Activated CD4-positive, alpha-beta T cell treated with anti-CD3 and anti-CD28 coated beads for 36 hours (primary cell): ENCODE results near the gene IGFL3. TPM values are rescaled to one million over a fixed set of nuclear protein-coding genes. Genes with fewer than 3 reads are reported as not detected.
"Not testable (repeated sequence)": the region's sequence is repeated elsewhere in the genome, so short reads cannot be mapped to it uniquely, and the experiment has no call there.

Experiments
- ATAC-seq: fragments of 200-7000 bp; cut with Tn5 transposase; one replicate; pipeline ENCODE4 v1.10.0; 2021; ENCODE audit warnings: mild to moderate bottlenecking, moderate library complexity
- CTCF ChIA-PET: fragments of 350-600 bp; sonication (Branson Sonifier 250); formaldehyde crosslinking; loops from one replicate; lab custom pipeline; 2021; ENCODE audit warnings: antibody characterized with exemption; lab: Charles Lee
- POLR2A ChIA-PET: fragments of 350-600 bp; sonication (Branson Sonifier 250); formaldehyde crosslinking; loops from one replicate; lab custom pipeline; 2021; ENCODE audit warnings: antibody characterized with exemption, inconsistent platforms; lab: Charles Lee
- DNase-seq: peaks from one replicate; pipeline ENCODE4 v3.0.0-alpha.2; 2020
- H3K27ac Mint-ChIP-seq: one replicate; pipeline ENCODE4 v1.8.0; 2021; ENCODE audit warnings: mixed read lengths
- H3K27me3 Mint-ChIP-seq: one replicate; pipeline ENCODE4 v1.8.0; 2021; ENCODE audit warnings: mixed read lengths
- H3K36me3 Mint-ChIP-seq: one replicate; pipeline ENCODE4 v1.8.0; 2021; ENCODE audit warnings: low read depth, mixed read lengths
- H3K4me1 Mint-ChIP-seq: one replicate; pipeline ENCODE4 v1.8.0; 2021; ENCODE audit warnings: mixed read lengths
- H3K4me3 Mint-ChIP-seq: one replicate; pipeline ENCODE4 v1.8.0; 2021; ENCODE audit warnings: mild to moderate bottlenecking, moderate library complexity, mixed read lengths
- H3K9me3 Mint-ChIP-seq: one replicate; pipeline ENCODE4 v1.8.0; 2021; ENCODE audit warnings: low read depth, mixed read lengths
- intact Hi-C, 2 experiments: fragments of 100-400 bp; cut with DNase I in 1 of 2; cut with micrococcal nuclease in 1 of 2; formaldehyde crosslinking; loops; one replicate each; pipeline versions ENCODE4 v1.14.2 to v1.15.1; 2022 to 2024; cut with DNase I, micrococcal nuclease
- total RNA-seq, 2 experiments: library from RNA; stranded (reverse); gene quantifications; one replicate each; pipeline ENCODE4 v1.2.3, GENCODE V29; 2021

Gene IGFL3
- total RNA-seq, 2 experiments from 2014 or later, result not detected

- no peak overlapping the region for H3K4me3 Mint-ChIP-seq
- ATAC-seq, result no peak
- intact Hi-C loops, result no loop called here
- no peaks in the 10 kb centered on the region for H3K4me1 Mint-ChIP-seq
- peaks cover 30% of the 10 kb centered on the region for H3K9me3 Mint-ChIP-seq
- peaks cover 41% of the 10 kb centered on the region for H3K27me3 Mint-ChIP-seq
- POLR2A ChIA-PET, result no interaction called here
- CTCF ChIA-PET, result interaction anchor here (0.7 to 1.4 kb wide), 2 partner anchors 99 to 1312 kb away, joined by 3 read pairs; no protein-coding TSS in a partner anchor
- no peak for DNase-seq
- no peak overlapping the region for H3K27ac Mint-ChIP-seq
- H3K36me3 Mint-ChIP-seq, result peaks cover 3% of the 10 kb centered on the region
These were observed 34.0 kb downstream of the IGFL3 start for GRCh38 chr19:46090444-46090843.

- DNase-seq (no peak), ATAC-seq (no peak)
- H3K36me3 Mint-ChIP-seq, result peaks cover 5% of the 10 kb centered on the region
- H3K27ac Mint-ChIP-seq, result no peak overlapping the region
- POLR2A ChIA-PET, result no interaction called here
- no peak overlapping the region for H3K4me3 Mint-ChIP-seq
- H3K9me3 Mint-ChIP-seq, result peaks cover 32% of the 10 kb centered on the region
- intact Hi-C loops, result no loop called here
- no peaks in the 10 kb centered on the region for H3K4me1 Mint-ChIP-seq
- CTCF ChIA-PET, result interaction anchor here (0.7 to 1.4 kb wide), 3 partner anchors 62 to 1313 kb away, joined by 3 read pairs; no protein-coding TSS in a partner anchor
- peaks cover 44% of the 10 kb centered on the region for H3K27me3 Mint-ChIP-seq
These were observed 35.1 kb downstream of the IGFL3 start for GRCh38 chr19:46089432-46089831.

GRCh38 chr19:46088101-46088500 is 36.4 kb downstream of the IGFL3 start:
- Mint-ChIP-seq H3K9me3 (peaks cover 32% of the 10 kb centered on the region), H3K27me3 (peaks cover 42% of the 10 kb centered on the region), H3K4me1 (no peaks in the 10 kb centered on the region), H3K36me3 (peaks cover 5% of the 10 kb centered on the region), H3K27ac (no peak overlapping the region), H3K4me3 (no peak overlapping the region)
- no peak for ATAC-seq
- intact Hi-C loops, result no loop called here
- DNase-seq, result no peak
- CTCF ChIA-PET, result interaction anchor here (0.7 to 1.1 kb wide), 2 partner anchors 9 to 312 kb away, joined by 3 to 4 read pairs; no protein-coding TSS in a partner anchor
- POLR2A ChIA-PET, result no interaction called here

- intact Hi-C loops, result no loop called here
- ATAC-seq (no peak), DNase-seq (no peak)
- Mint-ChIP-seq H3K4me1 (no peaks in the 10 kb centered on the region), H3K27me3 (peaks cover 53% of the 10 kb centered on the region), H3K9me3 (peaks cover 32% of the 10 kb centered on the region), H3K4me3 (no peak overlapping the region), H3K27ac (no peak overlapping the region), H3K36me3 (peaks cover 5% of the 10 kb centered on the region)
- POLR2A ChIA-PET, result no interaction called here
- CTCF ChIA-PET, result no interaction called here
These were observed 38.6 kb downstream of the IGFL3 start for GRCh38 chr19:46085888-46086287.

- no peak overlapping the region for H3K4me3 Mint-ChIP-seq
- ChIA-PET POLR2A (no interaction called here), CTCF (interaction anchor here (0.7 to 2.7 kb wide), 9 partner anchors 9 to 182 kb away, joined by 3 to 13 read pairs (median 4); no protein-coding TSS in a partner anchor)
- DNase-seq, result no peak
- H3K4me1 Mint-ChIP-seq, result no peaks in the 10 kb centered on the region
- H3K36me3 Mint-ChIP-seq, result peaks cover 2% of the 10 kb centered on the region
- intact Hi-C loops, result loop anchor here (1.0 kb wide), 2 partner anchors 107 to 183 kb away; no protein-coding TSS in a partner anchor
- H3K9me3 Mint-ChIP-seq, result peaks cover 12% of the 10 kb centered on the region
- peaks cover 56% of the 10 kb centered on the region for H3K27me3 Mint-ChIP-seq
- ATAC-seq, result no peak
- H3K27ac Mint-ChIP-seq, result no peak overlapping the region
These were observed 41.8 kb downstream of the IGFL3 start for GRCh38 chr19:46082728-46083050.

GRCh38 chr19:46081928-46082727 is 42.4 kb downstream of the IGFL3 start:
- POLR2A ChIA-PET, result no interaction called here
- Mint-ChIP-seq H3K27me3 (peaks cover 60% of the 10 kb centered on the region), H3K27ac (no peak overlapping the region), H3K36me3 (peaks cover 2% of the 10 kb centered on the region), H3K9me3 (peaks cover 12% of the 10 kb centered on the region), H3K4me3 (no peak overlapping the region), H3K4me1 (peaks cover 3% of the 10 kb centered on the region)
- CTCF ChIA-PET, result interaction anchor here (0.7 to 2.7 kb wide), 15 partner anchors 10 to 344 kb away, joined by 3 to 13 read pairs (median 3); no protein-coding TSS in a partner anchor
- intact Hi-C loops, result loop anchor here (1.0 kb wide), 2 partner anchors 107 to 183 kb away; no protein-coding TSS in a partner anchor
- ATAC-seq (peak; percentile 68), DNase-seq (peak; percentile 28)

GRCh38 chr19:46080561-46080960 is 43.9 kb downstream of the IGFL3 start:
- DNase-seq (no peak), ATAC-seq (no peak)
- intact Hi-C loops, result no loop called here
- Mint-ChIP-seq H3K4me1 (peaks cover 8% of the 10 kb centered on the region), H3K4me3 (no peak overlapping the region), H3K36me3 (peaks cover 2% of the 10 kb centered on the region), H3K27ac (no peak overlapping the region), H3K27me3 (peaks cover 68% of the 10 kb centered on the region), H3K9me3 (peaks cover 4% of the 10 kb centered on the region)
- POLR2A ChIA-PET, result no interaction called here
- CTCF ChIA-PET, result interaction anchor here (1.0 to 2.7 kb wide), 5 partner anchors 34 to 184 kb away, joined by 3 to 13 read pairs (median 8); no protein-coding TSS in a partner anchor

- Mint-ChIP-seq H3K36me3 (no peaks in the 10 kb centered on the region), H3K4me1 (peaks cover 8% of the 10 kb centered on the region)
These were observed 44.9 kb downstream of the IGFL3 start for GRCh38 chr19:46079576-46079975.

GRCh38 chr19:46078573-46079332 is 45.7 kb downstream of the IGFL3 start:
- H3K27ac Mint-ChIP-seq, H3K9me3 Mint-ChIP-seq, POLR2A ChIA-PET, H3K36me3 Mint-ChIP-seq, H3K4me1 Mint-ChIP-seq, H3K4me3 Mint-ChIP-seq: not testable (repeated sequence)
- CTCF ChIA-PET, result interaction anchor here (0.6 to 2.5 kb wide), 18 partner anchors 9 to 189 kb away, joined by 3 to 16 read pairs (median 4); partner anchors contain the start of genes IGFL2 and IGFL3
- DNase-seq (peak; percentile 59), ATAC-seq (peak; percentile 54)
- H3K27me3 Mint-ChIP-seq, result peaks cover 68% of the 10 kb centered on the region
- intact Hi-C loops, result loop anchor here (1.0 to 5.0 kb wide), 5 partner anchors 51 to 409 kb away; no protein-coding TSS in a partner anchor

More at GRCh38 chr19:46079576-46079975, 44.9 kb downstream of the IGFL3 start:
- intact Hi-C loops, result loop anchor here (5.0 kb wide), 2 partner anchors 52 to 408 kb away; no protein-coding TSS in a partner anchor
- CTCF ChIA-PET, result interaction anchor here (0.9 to 1.9 kb wide), 11 partner anchors 8 to 187 kb away, joined by 3 to 14 read pairs (median 4); partner anchors contain the start of genes IGFL2 and IGFL3
- peaks cover 68% of the 10 kb centered on the region for H3K27me3 Mint-ChIP-seq
- no peak overlapping the region for H3K4me3 Mint-ChIP-seq
- no peaks in the 10 kb centered on the region for H3K9me3 Mint-ChIP-seq
- no peak for DNase-seq
- POLR2A ChIA-PET, result no interaction called here
- ATAC-seq, result no peak
- no peak overlapping the region for H3K27ac Mint-ChIP-seq

- intact Hi-C loops, result loop anchor here (1.0 to 5.0 kb wide), 6 partner anchors 48 to 410 kb away; no protein-coding TSS in a partner anchor
- DNase-seq, result no peak
- no peak overlapping the region for H3K27ac Mint-ChIP-seq
- no peaks in the 10 kb centered on the region for H3K36me3 Mint-ChIP-seq
- peaks cover 8% of the 10 kb centered on the region for H3K4me1 Mint-ChIP-seq
- ATAC-seq, result no peak
- peaks cover 71% of the 10 kb centered on the region for H3K27me3 Mint-ChIP-seq
- POLR2A ChIA-PET, result interaction anchor here (0.5 kb wide), 1 partner anchor 888 kb away, joined by 3 read pairs; no protein-coding TSS in a partner anchor
- no peaks in the 10 kb centered on the region for H3K9me3 Mint-ChIP-seq
- CTCF ChIA-PET, result interaction anchor here (0.6 to 2.5 kb wide), 14 partner anchors 28 to 190 kb away, joined by 3 to 16 read pairs (median 4); partner anchors contain the start of gene IGFL3
- H3K4me3 Mint-ChIP-seq, result no peak overlapping the region
These were observed 46.7 kb downstream of the IGFL3 start for GRCh38 chr19:46077815-46078167.
